ENCODE data around the gene OLIG2.

OLIG2 gene

DNA sequence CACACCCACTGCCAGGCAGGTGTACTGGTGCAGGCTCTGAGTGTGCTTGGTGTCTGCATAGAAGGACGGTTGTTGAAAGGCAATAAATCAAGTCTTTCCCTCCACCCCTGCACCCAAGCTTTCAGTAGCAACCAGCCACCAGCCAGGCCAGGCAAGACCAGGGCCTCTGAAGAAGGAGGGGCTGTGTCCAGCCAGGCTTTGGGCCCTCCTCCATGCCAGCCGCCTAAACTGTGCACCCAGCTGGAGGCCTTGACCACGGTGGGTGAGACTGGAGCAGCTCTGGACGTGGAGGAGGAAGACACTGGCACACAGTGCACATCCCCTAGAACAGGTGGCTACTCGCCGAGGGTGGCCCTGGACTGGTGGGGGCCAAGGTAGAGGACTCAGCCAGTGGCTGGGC is 4.9 kb downstream of the OLIG2 start:
- ATAC-seq (replicated peaks; ENCODE audit: extremely low read depth, poor library complexity, severe bottlenecking) (no peak), DNase-seq (ENCODE audit: low spot score in 2 of 2) (no peak)
- H3K27me3 Mint-ChIP-seq, result peaks cover 80% of the 10 kb centered on the region
- peaks cover 23% of the 10 kb centered on the region for H3K4me1 Mint-ChIP-seq
- no peak overlapping the region for H3K4me3 Mint-ChIP-seq
- peaks cover 12% of the 10 kb centered on the region for H3K36me3 Mint-ChIP-seq (ENCODE audit: insufficient read depth)
- no peak overlapping the region for H3K27ac Mint-ChIP-seq (ENCODE audit: low read depth)
- H3K9me3 Mint-ChIP-seq, result no peaks in the 10 kb centered on the region

DNA sequence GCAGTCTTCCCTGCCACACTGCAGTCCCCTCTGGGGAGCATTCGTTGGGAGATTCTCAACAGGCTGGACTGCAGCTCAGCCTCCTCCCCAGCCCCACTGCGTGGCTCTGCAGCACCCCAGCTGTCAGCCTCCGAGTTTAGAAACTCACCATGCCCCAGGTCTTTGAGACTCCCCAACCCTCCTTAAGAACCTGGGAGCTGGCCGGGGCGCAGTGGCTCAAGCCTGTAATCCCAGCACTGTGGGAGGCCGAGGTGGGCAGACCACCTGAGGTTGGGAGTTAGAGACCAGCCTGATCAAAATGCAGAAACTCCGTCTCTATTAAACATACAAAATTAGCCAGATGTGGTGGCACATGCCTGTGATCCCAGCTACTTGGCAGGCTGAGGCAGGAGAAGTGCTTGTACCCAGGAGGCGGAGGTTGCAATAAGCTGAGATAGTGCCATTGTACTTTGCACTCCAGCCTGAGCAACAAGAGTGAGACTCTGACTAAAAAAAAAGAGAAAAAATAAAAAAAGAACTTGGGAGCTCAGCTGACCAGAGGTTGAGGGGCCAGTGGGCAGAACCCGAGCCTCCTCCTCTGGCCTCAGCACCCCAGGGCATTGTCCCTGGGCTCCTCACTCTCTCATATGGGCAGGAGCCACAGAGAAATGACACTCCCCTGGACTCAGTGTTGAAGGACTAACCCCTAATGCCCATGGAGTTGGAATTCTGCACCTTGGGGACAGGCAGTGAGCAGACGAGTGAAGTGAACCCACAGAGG is 5.6 kb downstream of the OLIG2 start:
- Mint-ChIP-seq H3K9me3 (no peaks in the 10 kb centered on the region), H3K27ac (ENCODE audit: low read depth) (no peak overlapping the region), H3K27me3 (peaks cover 73% of the 10 kb centered on the region), H3K4me3 (no peak overlapping the region), H3K36me3 (ENCODE audit: insufficient read depth) (peaks cover 6% of the 10 kb centered on the region), H3K4me1 (peaks cover 21% of the 10 kb centered on the region)
- DNase-seq (ENCODE audit: low spot score in 2 of 2), result no peak
- no peak for ATAC-seq (replicated peaks; ENCODE audit: extremely low read depth, poor library complexity, severe bottlenecking)

DNA sequence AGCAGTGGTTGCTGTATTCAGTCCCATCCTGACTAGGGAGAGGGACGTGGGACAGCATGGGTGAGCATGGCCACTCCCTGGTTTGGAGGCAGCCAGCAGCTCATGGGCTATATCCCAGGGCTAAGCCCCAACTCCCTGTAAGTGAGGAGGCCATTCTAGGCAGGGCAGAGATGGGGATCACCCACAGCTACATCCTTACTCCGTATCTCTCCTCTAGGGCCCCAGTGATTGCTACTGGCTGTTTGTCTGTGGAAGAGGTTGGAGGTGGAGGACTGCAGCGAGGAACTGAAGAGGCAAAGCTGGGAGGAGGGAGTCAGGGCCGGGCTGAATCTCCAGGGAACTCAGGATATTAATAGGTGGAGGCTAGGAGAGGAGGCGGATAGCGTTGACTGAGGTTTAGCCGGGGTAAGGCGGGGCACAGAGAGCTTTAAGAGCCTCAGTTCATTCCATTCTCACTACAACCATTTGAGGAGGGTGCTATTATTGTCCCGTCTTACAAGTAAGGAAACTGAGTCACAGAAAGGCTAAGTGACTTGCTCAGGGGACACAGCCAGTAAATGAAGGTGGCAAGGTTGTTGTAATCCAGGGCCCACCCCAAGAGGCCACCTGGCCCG is 6.8 kb downstream of the OLIG2 start:
- Mint-ChIP-seq H3K4me3 (no peak overlapping the region), H3K27ac (ENCODE audit: low read depth) (no peak overlapping the region), H3K36me3 (ENCODE audit: insufficient read depth) (peaks cover 3% of the 10 kb centered on the region), H3K9me3 (no peaks in the 10 kb centered on the region), H3K4me1 (peaks cover 26% of the 10 kb centered on the region), H3K27me3 (peaks cover 64% of the 10 kb centered on the region)
- no peak for DNase-seq (ENCODE audit: low spot score in 2 of 2)
- ATAC-seq (replicated peaks; ENCODE audit: extremely low read depth, poor library complexity, severe bottlenecking), result no peak

DNA sequence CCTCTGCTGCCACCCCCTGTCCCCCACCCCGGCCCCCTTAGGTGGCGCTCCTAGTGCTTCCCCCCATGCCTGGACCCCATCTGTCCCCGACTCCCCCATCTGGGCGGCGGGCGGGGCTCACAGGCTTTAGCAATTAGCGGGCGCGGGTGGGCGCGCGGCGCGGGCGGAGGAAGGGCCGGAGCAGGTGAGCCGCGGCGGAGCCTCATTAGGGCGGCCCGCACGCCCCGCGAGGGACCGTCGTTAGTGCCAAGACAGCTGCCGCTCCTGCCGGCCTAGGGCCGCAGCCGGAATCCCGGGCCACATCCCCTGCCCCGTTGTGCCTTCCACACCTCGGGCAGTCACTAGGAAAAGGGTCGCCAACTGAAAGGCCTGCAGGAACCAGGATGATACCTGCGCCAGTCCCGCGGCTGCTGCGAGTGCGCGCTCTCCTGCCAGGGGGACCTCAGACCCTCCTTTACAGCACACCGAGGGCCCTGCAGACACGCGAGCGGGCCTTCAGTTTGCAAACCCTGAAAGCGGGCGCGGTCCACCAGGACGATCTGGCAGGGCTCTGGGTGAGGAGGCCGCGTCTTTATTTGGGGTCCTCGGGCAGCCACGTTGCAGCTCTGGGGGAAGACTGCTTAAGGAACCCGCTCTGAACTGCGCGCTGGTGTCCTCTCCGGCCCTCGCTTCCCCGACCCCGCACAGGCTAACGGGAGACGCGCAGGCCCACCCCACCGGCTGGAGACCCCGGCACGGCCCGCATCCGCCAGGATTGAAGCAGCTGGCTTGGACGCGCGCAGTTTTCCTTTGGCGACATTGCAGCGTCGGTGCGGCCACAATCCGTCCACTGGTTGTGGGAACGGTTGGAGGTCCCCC is 7.6 kb downstream of the OLIG2 start:
- no peak overlapping the region for H3K27ac Mint-ChIP-seq (ENCODE audit: low read depth)
- ATAC-seq (replicated peaks; ENCODE audit: extremely low read depth, poor library complexity, severe bottlenecking) (no peak), DNase-seq (ENCODE audit: low spot score in 2 of 2) (no peak)
- no peak overlapping the region for H3K4me3 Mint-ChIP-seq
- H3K27me3 Mint-ChIP-seq, result peaks cover 59% of the 10 kb centered on the region
- peaks cover 3% of the 10 kb centered on the region for H3K36me3 Mint-ChIP-seq (ENCODE audit: insufficient read depth)
- H3K4me1 Mint-ChIP-seq, result peaks cover 26% of the 10 kb centered on the region
- no peaks in the 10 kb centered on the region for H3K9me3 Mint-ChIP-seq

DNA sequence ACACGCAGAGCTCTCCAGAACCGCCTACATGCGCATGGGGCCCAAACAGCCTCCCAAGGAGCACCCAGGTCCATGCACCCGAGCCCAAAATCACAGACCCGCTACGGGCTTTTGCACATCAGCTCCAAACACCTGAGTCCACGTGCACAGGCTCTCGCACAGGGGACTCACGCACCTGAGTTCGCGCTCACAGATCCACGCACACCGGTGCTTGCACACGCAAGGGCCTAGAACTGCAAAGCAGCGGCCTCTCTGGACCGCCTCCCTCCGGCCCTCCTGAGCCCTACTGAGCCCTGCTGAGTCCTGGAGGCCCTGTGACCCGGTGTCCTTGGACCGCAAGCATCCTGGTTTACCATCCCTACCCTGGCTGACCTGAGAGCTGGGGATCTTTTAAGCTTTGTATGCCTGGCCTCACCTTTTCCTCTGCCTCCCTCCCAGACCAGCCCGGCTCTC is 8.3 kb downstream of the OLIG2 start:
- H3K36me3 Mint-ChIP-seq (ENCODE audit: insufficient read depth), result peaks cover 3% of the 10 kb centered on the region
- H3K27me3 Mint-ChIP-seq, result peaks cover 52% of the 10 kb centered on the region
- no peak overlapping the region for H3K4me3 Mint-ChIP-seq
- no peak for DNase-seq (ENCODE audit: low spot score in 2 of 2)
- no peaks in the 10 kb centered on the region for H3K9me3 Mint-ChIP-seq
- no peak overlapping the region for H3K27ac Mint-ChIP-seq (ENCODE audit: low read depth)
- H3K4me1 Mint-ChIP-seq, result peaks cover 21% of the 10 kb centered on the region
- no peak for ATAC-seq (replicated peaks; ENCODE audit: extremely low read depth, poor library complexity, severe bottlenecking)

DNA sequence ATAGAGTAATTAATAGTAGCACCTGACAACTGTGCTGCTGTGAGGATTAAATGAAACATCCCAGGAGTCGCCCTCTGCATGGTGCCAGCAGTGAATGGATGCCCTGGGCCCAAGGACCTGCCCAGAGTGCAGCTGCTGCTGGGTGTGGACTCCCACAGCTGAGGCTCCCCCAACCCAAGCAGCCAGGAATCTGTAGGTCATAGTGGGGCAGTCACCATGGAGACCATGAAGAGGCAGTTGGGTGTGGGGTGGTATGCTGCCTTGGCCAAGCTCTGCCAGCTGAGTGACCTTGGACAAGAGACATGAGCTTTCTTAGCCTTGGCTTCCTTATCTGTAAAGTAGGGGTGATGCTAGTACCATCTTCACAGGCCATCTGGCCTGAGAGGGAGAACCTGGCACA is 9.4 kb downstream of the OLIG2 start:
- Mint-ChIP-seq H3K36me3 (ENCODE audit: insufficient read depth) (peaks cover 3% of the 10 kb centered on the region), H3K4me1 (peaks cover 14% of the 10 kb centered on the region), H3K9me3 (no peaks in the 10 kb centered on the region), H3K4me3 (no peak overlapping the region), H3K27ac (ENCODE audit: low read depth) (no peak overlapping the region), H3K27me3 (peaks cover 42% of the 10 kb centered on the region)
- no peak for DNase-seq (ENCODE audit: low spot score in 2 of 2)
- no peak for ATAC-seq (replicated peaks; ENCODE audit: extremely low read depth, poor library complexity, severe bottlenecking)

DNA sequence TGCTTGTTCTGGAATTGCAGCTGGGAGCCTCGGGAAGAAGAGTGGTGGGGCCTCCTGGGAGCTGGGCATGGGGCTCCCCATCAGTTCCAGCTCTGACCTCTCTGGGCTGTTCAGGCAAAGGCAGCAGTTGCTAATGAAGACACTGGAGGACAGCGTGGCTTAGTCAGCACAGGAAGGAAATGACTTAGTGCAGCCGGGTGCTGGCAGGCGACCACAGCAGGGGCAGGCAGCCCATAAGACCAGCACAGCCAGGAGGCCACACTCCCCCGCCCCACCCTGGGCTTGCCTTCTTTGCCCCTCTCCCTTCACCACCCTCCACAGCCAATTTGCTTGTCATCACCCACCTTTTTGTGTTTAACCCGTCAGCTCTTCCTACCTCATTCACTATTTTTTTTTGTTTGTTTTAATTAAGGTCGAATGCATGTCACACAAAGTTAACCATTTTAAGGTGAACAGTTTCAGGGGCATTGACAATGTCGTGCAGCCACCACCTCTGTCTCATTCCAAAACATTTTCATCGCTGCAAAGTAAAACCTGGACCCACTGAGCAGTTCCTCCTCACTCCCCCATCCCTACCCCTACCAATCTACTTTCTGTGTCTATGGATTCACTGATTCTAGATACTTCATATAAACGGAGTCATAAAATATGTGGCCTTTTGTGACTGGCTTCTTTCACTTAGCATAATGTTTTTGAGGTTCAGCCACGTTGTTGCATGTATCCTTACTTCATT is 10.9 kb downstream of the OLIG2 start:
- H3K36me3 Mint-ChIP-seq (ENCODE audit: insufficient read depth), result peaks cover 3% of the 10 kb centered on the region
- H3K9me3 Mint-ChIP-seq, result no peaks in the 10 kb centered on the region
- no peak overlapping the region for H3K27ac Mint-ChIP-seq (ENCODE audit: low read depth)
- peaks cover 14% of the 10 kb centered on the region for H3K4me1 Mint-ChIP-seq
- peak; percentile 81 for ATAC-seq (replicated peaks; ENCODE audit: extremely low read depth, poor library complexity, severe bottlenecking)
- H3K4me3 Mint-ChIP-seq, result peak overlapping the region; percentile 0
- H3K27me3 Mint-ChIP-seq, result peaks cover 42% of the 10 kb centered on the region
- DNase-seq (ENCODE audit: low spot score in 2 of 2), result no peak

DNA sequence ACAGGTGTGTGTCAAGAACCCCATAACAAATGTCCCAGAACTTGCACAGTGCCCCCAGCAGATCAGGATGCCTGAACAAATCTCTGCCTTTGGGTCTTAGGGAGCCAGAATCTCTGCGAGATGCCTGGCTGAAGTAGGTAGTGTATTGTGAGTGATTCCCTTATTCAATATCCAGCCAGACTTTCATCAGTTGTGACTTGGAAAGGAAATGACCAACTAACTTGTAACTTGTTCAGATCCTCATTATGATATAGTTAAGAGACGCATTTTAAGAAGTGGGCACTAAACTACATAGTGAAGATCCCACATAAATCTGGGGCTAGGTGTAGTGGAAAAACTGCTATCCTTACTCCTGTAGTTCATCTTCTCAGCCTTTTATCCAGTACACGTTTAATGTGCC is 11.8 kb downstream of the OLIG2 start:
- no peak overlapping the region for H3K27ac Mint-ChIP-seq (ENCODE audit: low read depth)
- ATAC-seq (replicated peaks; ENCODE audit: extremely low read depth, poor library complexity, severe bottlenecking), result no peak
- H3K9me3 Mint-ChIP-seq, result no peaks in the 10 kb centered on the region
- H3K27me3 Mint-ChIP-seq, result peaks cover 40% of the 10 kb centered on the region
- no peak for DNase-seq (ENCODE audit: low spot score in 2 of 2)
- peak overlapping the region; percentile 0 for H3K4me3 Mint-ChIP-seq
- peaks cover 14% of the 10 kb centered on the region for H3K4me1 Mint-ChIP-seq
- peaks cover 3% of the 10 kb centered on the region for H3K36me3 Mint-ChIP-seq (ENCODE audit: insufficient read depth)

DNA sequence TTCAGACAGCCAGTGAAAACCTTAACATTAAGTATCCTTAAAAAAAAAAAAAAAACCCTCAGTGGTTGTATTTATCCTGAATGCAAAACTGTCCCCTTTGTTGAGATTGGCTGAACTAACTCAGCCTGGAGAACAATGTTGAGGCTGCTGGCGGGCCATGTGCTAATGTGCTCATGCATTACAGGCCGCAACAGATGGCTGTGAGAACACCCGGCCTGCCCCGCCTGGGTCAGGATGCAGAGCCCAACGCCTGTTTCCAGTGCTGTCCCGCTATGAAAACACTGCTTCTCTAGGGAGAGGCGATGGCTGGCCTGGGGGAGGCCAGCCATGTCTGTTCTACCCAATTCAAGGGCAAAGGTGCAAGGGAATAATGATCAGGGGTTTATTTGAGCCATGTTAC is 13.8 kb downstream of the OLIG2 start:
- Mint-ChIP-seq H3K4me3 (no peak overlapping the region), H3K9me3 (no peaks in the 10 kb centered on the region), H3K27ac (ENCODE audit: low read depth) (no peak overlapping the region), H3K36me3 (ENCODE audit: insufficient read depth) (peaks cover 2% of the 10 kb centered on the region), H3K4me1 (peaks cover 14% of the 10 kb centered on the region), H3K27me3 (peaks cover 40% of the 10 kb centered on the region)
- DNase-seq (ENCODE audit: low spot score in 2 of 2) (no peak), ATAC-seq (replicated peaks; ENCODE audit: extremely low read depth, poor library complexity, severe bottlenecking) (no peak)

DNA sequence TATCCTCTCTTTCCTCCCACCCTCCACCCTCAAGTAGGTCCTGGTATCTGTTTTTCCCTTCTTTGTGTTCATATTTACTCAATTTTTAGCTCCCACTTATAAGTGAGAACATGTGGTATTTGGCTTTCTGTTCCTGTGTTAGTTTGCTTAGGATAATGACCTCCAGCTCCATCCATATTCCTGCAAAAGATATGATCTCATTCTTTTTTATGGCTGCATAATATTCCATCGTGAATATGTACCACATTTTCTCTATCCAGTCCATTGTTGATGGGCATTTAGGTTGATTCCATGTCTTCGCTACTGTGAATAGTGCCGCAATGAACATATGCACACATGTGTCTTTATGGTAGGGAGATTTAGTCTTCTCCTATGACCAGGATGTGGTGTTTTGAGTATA is 14.5 kb downstream of the OLIG2 start:
- ATAC-seq (replicated peaks; ENCODE audit: extremely low read depth, poor library complexity, severe bottlenecking), result no peak
- Mint-ChIP-seq H3K9me3 (no peaks in the 10 kb centered on the region), H3K27me3 (peaks cover 43% of the 10 kb centered on the region), H3K27ac (ENCODE audit: low read depth) (no peak overlapping the region), H3K36me3 (ENCODE audit: insufficient read depth) (peaks cover 2% of the 10 kb centered on the region), H3K4me1 (peaks cover 14% of the 10 kb centered on the region), H3K4me3 (no peak overlapping the region)
- no peak for DNase-seq (ENCODE audit: low spot score in 2 of 2)

DNA sequence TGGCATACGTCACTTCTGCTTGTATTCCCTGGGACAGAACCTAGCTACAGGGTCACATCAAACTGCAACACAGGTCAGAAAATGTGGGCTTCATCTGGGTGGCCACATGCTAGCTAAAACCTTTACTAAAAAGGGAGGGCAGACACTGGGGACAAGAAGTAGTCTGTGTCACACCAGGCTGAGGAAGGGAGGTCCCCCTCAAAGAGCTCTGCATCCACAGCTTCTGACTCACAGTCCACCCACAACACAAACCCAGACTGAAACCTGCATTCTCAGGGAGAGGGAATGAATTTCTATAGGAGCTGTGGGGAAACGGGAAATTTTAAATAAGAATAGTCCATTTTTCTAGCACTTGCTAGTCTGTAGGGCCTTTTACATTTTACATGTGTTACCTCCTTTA is 16.2 kb downstream of the OLIG2 start:
- H3K9me3 Mint-ChIP-seq, result no peaks in the 10 kb centered on the region
- no peak overlapping the region for H3K4me3 Mint-ChIP-seq
- DNase-seq (ENCODE audit: low spot score in 2 of 2), result no peak
- no peak overlapping the region for H3K27ac Mint-ChIP-seq (ENCODE audit: low read depth)
- H3K4me1 Mint-ChIP-seq, result peaks cover 5% of the 10 kb centered on the region
- H3K36me3 Mint-ChIP-seq (ENCODE audit: insufficient read depth), result no peaks in the 10 kb centered on the region
- H3K27me3 Mint-ChIP-seq, result peaks cover 60% of the 10 kb centered on the region
- ATAC-seq (replicated peaks; ENCODE audit: extremely low read depth, poor library complexity, severe bottlenecking), result no peak

DNA sequence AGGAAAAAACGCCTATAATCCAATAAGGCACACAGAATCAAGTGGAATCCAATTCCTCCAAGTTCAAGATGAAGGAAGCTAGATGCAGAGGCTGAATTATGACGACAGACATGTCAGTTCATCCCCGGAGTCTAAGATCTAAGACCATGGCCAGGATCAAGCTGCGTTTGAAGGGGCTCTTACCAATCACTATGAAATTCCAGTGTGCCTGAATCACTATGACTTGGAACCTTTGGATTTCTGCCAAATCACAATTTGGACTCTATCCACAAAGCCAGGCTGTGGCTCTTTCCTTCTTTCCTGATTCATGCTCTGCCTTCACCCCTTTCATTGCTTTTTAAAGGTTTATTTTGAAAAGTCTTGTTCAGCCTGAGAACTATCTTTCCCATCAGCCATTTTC is 17.1 kb downstream of the OLIG2 start:
- Mint-ChIP-seq H3K27ac (ENCODE audit: low read depth) (no peak overlapping the region), H3K36me3 (ENCODE audit: insufficient read depth) (no peaks in the 10 kb centered on the region), H3K27me3 (peaks cover 68% of the 10 kb centered on the region), H3K4me3 (no peak overlapping the region), H3K4me1 (no peaks in the 10 kb centered on the region), H3K9me3 (no peaks in the 10 kb centered on the region)
- ATAC-seq (replicated peaks; ENCODE audit: extremely low read depth, poor library complexity, severe bottlenecking) (no peak), DNase-seq (ENCODE audit: low spot score in 2 of 2) (no peak)
